ENCODE results near the gene PLEKHG3.

PLEKHG3 gene

GRCh38 chr14:64767215-64767964, 63.2 kb downstream of the PLEKHG3 start:
- no peak for DNase-seq

- DNase-seq = no peak
Observed at GRCh38 chr14:64768401-64769095, 64.3 kb downstream of the PLEKHG3 start.

- no peak for DNase-seq
Observed at GRCh38 chr14:64769096-64770020, 65.1 kb downstream of the PLEKHG3 start.

GRCh38 chr14:64770751-64771150, 66.5 kb downstream of the PLEKHG3 start:
- no peak for DNase-seq

- DNase-seq = no peak
Observed at GRCh38 chr14:64771161-64771560, 66.9 kb downstream of the PLEKHG3 start.

- no peak for DNase-seq
Observed at GRCh38 chr14:64772397-64772950, 68.2 kb downstream of the PLEKHG3 start.

- DNase-seq = no peak
Observed at GRCh38 chr14:64773046-64773445, 68.8 kb downstream of the PLEKHG3 start.

GRCh38 chr14:64773577-64773976, 69.4 kb downstream of the PLEKHG3 start:
- no peak for DNase-seq

- no peak for DNase-seq
Observed at GRCh38 chr14:64774272-64774671, 70.0 kb downstream of the PLEKHG3 start.

- DNase-seq = no peak
Observed at GRCh38 chr14:64775081-64775777, 71.0 kb downstream of the PLEKHG3 start.

GRCh38 chr14:64777461-64777860, 73.2 kb downstream of the PLEKHG3 start:
- DNase-seq = no peak

- no peak for DNase-seq
Observed at GRCh38 chr14:64778104-64778754, 74.0 kb downstream of the PLEKHG3 start.

GRCh38 chr14:64779472-64779871, 75.2 kb downstream of the PLEKHG3 start:
- DNase-seq = no peak

- DNase-seq = no peak
Observed at GRCh38 chr14:64782196-64782595, 78.0 kb downstream of the PLEKHG3 start.

GRCh38 chr14:64784006-64784405, 79.8 kb downstream of the PLEKHG3 start:
- no peak for DNase-seq

- DNase-seq = no peak
Observed at GRCh38 chr14:64786296-64787149, 82.3 kb downstream of the PLEKHG3 start.

- DNase-seq = no peak
Observed at GRCh38 chr14:64787619-64788018, 83.4 kb downstream of the PLEKHG3 start.

- DNase-seq = no peak
Observed at GRCh38 chr14:64788706-64789105, 84.5 kb downstream of the PLEKHG3 start.

- DNase-seq = no peak
Observed at GRCh38 chr14:64789696-64790095, 85.5 kb downstream of the PLEKHG3 start.

GRCh38 chr14:64790478-64790877, 86.3 kb downstream of the PLEKHG3 start:
- DNase-seq = no peak

- no peak for DNase-seq
Observed at GRCh38 chr14:64792231-64792630, 88.0 kb downstream of the PLEKHG3 start.

Measured in NCI-H748 treated with DMSO at 0.1 percent for 48 hours (cell line).